ENCODE measurements around the gene AMOT.
A peak's percentile ranks its signal among the peaks of the same experiment; 100 is the strongest.

AMOT gene

DNA sequence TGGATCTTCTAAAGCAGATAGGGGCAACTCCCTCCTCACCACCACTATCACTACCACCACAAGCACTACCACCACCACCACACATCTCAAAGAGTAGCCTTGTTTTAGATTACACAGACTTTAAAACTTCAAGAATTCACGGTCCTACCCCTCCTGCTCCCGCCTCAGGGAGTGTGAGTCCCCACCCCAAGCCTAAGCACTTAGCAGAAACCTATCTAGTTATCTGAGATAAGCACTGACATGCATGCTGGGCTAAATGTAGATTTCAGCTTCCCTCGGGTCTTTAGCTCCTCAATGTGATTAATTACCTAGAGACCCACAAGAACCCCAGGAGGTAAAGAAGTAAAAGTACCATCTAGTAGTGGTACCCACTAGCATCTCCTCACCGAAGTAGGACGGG, 775 bp downstream of the AMOT start:
- peak overlapping the region; percentile 57 for H3K4me3 ChIP-seq (ENCODE audit: low read depth, low read length)

- H3K4me3 ChIP-seq (ENCODE audit: low read depth, low read length) = no peak overlapping the region
These were observed 3.1 kb downstream of the AMOT start for GRCh38 chrX:112837531-112837930.

DNA sequence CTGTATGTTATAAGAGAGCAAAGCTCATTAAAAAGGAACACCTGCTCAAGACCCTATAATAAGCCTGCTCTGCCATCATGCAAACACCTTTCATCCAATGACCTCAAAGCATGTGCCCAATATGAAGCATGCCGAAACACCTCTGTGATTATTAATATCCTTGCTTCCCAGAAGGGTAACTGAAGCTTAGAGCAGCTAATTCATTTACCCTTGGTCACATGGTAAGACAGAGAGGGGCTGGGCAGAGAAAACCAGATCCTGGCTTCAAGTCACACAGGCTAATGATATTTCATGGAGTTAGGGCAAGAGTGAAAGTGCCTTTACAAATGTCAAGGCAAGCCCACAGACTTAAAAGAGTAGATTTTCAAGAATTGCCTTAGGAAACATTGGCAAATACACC, 5.6 kb downstream of the AMOT start:
- H3K4me3 ChIP-seq (ENCODE audit: low read depth, low read length) = no peak overlapping the region

DNA sequence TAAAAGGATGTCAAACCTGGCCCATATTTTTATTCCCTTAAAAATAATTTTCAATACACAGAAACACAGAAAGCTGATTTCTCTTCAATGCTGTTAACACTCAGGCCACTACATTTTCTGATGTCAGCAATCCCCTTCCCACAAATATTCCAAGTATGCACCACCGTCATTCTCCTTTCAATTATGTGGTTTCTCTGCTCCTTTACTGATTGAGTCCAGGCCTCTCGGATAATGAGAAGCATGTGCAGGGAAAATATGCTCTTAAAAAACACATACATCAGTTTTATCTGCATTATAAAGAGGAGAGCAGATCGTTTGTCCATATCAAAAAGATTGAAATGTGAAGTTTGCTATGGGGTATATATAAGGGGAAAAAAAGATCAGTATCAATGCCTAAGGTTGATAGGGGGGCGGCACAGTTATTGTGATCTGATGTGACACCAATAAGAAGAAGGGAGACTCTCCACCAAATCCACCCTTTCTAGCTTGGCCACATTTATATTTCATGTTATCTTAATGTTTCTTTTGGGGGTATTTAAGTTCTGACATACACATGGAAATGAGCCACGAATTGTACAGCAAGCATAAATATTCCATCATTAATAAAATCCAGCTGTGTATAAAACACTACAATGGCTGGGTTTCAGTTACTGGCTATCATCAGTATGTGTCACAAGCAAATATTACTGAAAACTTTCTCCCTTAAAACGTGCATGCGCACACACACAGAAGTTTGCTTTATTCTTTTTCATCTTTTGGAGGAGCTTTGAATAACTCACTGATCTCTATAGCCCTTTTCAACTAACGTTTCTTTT, 6.4 kb downstream of the AMOT start:
- no peak overlapping the region for H3K4me3 ChIP-seq (ENCODE audit: low read depth, low read length)

DNA sequence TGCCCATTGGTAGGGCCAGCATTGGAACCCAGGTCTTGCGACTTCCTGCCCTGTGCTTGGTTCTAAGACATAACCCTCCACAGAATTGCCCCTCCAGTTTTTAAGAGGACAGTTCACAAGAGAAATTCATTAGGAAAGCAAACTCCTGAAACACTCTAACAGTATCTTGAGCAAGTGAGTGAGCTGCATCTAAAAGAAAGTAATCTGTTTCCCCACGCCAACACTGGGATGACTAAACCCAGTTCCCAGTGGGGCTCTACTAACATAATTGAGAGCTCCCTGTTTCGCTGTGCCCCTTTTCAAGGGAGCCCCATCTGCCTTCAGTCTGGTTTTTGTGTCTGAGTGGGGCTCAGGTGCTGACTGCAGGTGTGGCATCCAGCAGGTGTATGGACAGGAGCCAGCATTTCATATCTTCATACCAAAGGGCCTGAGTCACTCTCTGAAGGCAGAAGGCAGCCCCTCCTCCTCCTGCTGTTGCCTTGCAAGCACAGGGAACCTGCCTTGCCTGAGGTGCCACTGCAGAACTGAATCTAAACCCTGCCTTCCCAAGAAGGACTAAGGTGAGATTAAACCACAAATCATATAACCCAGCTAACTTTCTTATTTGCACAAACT, 8.0 kb downstream of the AMOT start:
- H3K4me3 ChIP-seq (ENCODE audit: low read depth, low read length) = no peak overlapping the region

DNA sequence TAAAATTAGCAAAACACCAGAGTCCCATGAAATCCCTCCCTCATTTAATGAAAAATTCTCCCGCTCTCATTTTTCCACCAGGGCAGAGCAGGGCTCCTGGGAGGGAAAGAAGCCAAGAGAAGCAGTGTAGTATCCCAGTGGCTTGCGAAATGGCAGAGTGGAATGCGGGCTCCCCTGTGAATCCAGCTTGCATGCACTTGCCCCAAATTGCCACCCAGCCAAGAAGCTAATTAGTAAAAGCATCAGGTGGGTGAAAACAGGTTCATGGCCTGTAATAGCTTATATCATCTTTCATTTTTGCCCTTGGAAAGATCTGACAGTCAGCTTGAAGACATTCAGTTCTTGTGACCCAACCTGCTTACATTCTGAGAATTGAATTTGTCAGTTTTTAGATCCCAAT, 10.1 kb downstream of the AMOT start:
- no peak overlapping the region for H3K4me3 ChIP-seq (ENCODE audit: low read depth, low read length)

DNA sequence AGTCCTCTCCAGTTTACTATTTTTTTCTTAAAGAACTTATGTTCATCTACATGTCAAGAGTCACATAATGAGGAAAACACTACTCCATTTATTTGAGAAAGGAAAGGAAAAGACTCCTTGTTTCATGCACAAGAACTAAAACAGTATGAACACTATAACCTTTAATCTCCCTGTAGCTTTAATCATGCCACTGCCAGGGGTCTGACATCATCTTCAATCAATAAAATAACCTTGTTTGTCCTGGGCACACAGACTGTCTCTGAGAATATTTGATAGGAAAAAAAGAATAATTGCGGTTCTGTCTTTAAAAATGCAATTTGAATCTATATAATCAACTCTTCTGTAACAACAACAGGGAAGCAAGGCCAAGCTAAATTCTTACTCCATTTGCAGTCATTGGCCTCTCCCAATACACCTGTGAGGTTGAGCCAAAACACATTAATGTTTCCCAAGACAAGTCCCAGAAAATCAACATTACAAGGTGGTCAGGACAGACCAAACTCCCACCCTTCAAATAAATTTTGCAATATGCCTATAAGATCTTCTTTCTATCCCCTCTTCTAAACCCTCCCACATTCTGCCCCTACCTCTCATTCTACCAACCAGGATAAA, 13.2 kb downstream of the AMOT start:
- no peak overlapping the region for H3K4me3 ChIP-seq (ENCODE audit: low read depth, low read length)

DNA sequence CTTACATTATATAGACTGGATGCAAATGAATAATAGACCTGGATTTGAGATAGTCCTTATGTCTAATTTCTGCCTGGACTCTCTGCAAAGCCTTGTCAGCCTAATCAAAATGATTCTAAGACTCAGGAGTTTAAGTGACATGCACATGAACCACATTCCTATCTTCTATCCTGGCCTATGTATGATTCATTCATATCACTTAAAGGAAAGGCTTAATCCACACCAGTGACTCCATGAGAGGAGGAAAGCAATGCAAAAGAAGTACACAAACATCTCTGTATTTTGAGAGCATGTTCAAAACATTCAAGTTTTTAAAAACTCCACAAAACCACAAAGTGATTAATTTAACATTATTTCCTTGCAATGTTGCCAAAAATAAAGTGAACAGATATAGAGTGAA, 14.6 kb downstream of the AMOT start:
- H3K4me3 ChIP-seq (ENCODE audit: low read depth, low read length) = no peak overlapping the region

- no peak overlapping the region for H3K4me3 ChIP-seq (ENCODE audit: low read depth, low read length)
These were observed 17.7 kb downstream of the AMOT start for GRCh38 chrX:112822892-112823291.

DNA sequence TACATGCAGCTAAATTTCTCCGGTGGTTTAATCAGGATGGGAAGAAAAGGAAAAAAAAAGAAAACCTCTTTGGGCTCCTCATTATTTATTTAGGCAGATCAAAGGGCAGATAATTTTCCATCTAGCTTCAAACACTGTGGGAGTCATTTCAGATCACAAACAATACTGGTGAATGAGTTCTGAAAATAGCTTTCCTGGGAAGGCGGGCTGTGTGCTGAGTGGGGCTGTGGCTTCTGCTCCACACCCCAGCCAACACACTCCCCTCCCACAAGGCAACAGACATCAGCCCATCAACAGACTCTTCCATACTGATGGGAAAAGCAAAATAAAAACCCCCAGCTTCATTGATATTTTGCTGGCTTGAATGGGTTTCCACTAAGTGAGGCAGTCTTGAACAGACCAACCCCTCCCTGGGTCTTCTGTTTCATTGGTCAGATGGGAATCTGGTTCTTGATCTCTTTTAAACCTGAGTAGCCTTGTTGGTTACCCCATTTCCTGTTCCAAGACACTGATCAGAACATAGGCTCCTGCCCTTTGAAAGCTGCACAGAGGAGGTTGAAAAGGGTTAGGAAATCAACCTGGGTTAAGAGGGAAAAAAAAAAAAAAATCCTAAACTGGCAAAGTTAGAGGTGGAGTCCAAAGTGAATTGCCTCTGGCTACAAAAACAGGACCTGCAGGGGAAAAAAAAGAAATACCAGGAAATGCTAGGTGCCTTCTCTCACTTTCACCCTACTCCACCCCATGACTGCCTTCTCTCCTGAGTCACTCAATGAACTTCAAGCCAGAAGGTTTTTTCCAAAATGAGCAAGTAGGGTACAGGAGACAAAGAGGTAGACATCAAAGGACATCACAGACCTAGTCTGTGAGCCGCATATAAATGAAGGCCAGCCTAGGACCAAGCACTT, 20.0 kb downstream of the AMOT start:
- H3K4me3 ChIP-seq (ENCODE audit: low read depth, low read length) = no peak overlapping the region

- no peak overlapping the region for H3K4me3 ChIP-seq (ENCODE audit: low read depth, low read length)
These were observed 20.8 kb downstream of the AMOT start for GRCh38 chrX:112819813-112820212.

GRCh38 chrX:112819008-112819640, 21.5 kb downstream of the AMOT start:
- no peak overlapping the region for H3K4me3 ChIP-seq (ENCODE audit: low read depth, low read length)

DNA sequence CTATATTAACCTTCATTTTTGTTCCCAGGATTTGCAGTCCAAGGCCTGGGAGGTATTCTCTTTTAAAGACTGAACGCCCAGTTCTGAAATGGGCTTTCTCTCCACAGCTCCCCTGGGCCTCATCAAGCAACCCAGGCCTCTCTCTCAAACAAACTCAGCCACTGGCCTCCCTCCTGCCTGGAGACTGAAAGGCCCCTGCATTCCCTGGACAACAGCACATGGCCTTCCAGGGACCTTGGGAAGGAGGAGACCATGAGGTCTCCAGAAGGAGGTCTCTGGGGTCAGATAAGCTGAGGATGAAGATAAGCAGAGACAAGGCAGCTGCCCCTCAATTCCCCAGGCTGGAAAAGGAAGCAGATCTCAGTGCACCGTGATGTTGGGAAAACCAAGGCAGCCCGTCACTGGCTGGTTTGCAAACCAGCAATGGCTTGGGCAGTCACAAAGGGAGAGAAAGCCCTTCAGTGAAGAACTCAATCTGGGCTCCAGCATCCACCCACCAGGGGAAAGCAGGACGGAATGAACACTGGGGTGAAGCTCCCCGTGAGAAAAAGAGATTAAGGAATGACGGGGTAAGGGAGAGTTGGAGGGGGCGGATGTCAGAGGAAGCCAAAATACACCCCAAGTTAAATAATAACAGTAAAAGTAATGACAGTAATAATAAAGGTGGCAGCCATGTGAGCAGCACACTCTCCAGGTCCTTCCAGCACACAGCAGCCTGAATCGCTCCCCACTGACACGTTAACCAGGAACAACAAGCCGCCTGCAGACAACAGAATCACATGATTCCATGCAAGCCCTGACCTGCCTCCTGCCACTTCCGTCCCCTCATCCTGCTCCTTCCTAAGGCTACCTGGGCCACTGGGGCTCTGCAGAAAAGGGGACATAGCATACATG, 22.3 kb downstream of the AMOT start:
- H3K4me3 ChIP-seq (ENCODE audit: low read depth, low read length) = no peak overlapping the region

GRCh38 chrX:112816908-112817307, 23.7 kb downstream of the AMOT start:
- no peak overlapping the region for H3K4me3 ChIP-seq (ENCODE audit: low read depth, low read length)

DNA sequence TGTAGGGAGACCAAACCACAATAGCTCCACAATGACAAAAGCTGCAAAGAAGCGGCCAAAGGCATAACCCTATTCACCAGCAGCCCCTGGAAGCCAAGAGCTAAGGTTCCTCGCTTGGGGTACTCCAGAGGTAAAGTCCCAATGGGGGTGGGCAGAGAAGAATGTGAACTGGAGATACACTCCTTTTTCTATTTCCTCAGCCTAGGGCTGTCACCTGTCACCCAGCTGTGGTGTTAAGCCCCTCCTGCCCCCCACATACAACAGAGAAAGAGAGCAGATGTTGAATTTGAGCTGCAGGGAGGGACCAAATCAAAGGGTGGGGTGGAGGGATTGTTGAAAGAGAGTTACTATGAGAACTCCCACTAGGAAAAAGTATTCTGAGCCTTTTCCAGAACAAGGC, 26.1 kb downstream of the AMOT start:
- no peak overlapping the region for H3K4me3 ChIP-seq (ENCODE audit: low read depth, low read length)

- no peak overlapping the region for H3K4me3 ChIP-seq (ENCODE audit: low read depth, low read length)
These were observed 27.9 kb downstream of the AMOT start for GRCh38 chrX:112812741-112813140.

- H3K4me3 ChIP-seq (ENCODE audit: low read depth, low read length) = no peak overlapping the region
These were observed 31.9 kb downstream of the AMOT start for GRCh38 chrX:112808651-112809195.

- no peak overlapping the region for H3K4me3 ChIP-seq (ENCODE audit: low read depth, low read length)
These were observed 32.6 kb downstream of the AMOT start for GRCh38 chrX:112808007-112808406.

DNA sequence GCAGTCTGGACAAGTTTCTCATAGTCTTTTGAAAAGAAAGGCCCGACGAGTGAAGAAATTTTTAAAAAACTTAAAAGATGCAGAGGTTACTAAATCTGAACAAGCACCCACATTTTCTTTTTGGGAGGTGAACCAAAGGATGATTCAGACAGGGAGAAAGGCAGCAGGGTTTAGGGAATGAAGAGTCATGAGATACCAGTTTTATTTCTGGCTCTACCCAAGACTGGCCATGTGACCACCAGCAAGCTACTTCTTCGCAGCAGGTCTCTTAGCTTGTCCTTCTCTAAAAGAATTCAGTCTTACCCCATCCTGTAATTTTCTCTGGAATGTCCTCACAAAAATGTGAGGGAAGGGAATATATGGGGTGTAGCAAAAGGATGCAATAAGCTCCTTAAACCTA, 37.6 kb downstream of the AMOT start:
- no peak overlapping the region for H3K4me3 ChIP-seq (ENCODE audit: low read depth, low read length)
